HG03196 (cell line): ENCODE results near the gene BAZ1B.
"Not testable (repeated sequence)": the region's sequence is repeated elsewhere in the genome, so short reads cannot be mapped to it uniquely, and the experiment has no call there.

ENCODE experiments used
- ATAC-seq: cut with Tn5 transposase; IDR thresholded peaks from one replicate; pipeline ENCODE4 v1.9.1; 2021; ENCODE audit not compliant: unreplicated experiment

The BAZ1B gene

DNA sequence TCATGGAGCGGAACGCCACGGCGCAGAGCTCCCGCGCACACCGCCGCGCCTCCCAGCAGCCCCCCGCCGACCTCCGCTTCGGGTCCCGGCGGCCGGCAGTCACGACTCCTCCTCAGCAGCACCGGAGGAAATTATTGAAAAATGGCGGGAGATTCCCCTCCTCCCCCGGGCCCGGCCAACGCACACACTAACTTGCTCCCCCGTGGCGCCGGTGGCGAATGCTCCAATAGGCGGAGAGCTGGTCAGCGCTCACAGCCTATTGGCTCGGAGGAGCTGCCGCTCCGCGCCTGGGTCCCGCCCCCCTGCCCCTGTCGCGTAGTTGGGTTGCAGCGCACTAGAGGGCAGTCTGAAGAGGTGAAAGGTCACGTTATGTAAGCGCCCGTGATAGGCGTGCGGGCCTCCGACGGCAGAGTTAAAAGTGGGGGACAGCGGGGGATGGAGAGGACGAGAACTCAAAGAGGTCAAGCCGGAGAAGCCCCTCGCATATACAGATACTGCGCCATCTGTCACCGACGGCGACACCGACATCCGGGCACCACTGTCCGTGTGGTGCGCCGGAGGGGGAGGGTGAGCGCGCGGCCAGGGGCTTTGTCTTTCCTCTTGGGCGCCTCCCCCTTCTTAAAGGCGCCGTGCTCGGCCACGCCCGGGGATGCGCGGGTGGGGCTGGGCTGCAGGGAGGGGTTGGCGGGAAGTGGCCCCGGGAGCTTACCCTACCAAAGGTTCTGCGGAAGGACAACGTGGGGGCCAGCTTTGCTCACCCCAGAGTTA is at the start of gene BAZ1B:
Gene BAZ1B, minus strand, starts transcription at position 189 of the 768 bp plus-strand sequence. CDS start 360 bp downstream, outside the sequence.
- ATAC-seq: peak; percentile 82

DNA sequence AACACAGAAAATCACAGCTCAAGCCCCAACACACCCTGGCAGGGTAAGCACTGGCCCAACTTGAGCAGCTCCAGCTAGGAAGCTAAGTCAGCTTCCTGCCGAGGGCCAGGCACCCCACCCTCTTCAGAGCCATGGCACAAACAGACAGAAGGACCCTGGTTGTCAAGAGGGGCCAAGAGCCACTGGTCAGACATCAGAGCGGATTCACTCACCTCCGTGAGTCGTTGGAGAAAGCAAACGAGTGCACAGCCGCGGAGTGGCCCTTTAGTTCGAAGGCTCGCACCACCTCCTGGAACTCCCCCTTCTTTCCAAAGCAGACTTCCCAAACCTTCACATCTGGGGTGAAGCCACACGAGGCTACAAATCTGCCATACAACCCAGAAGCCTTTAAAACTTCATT is 48.9 kb upstream of the BAZ1B start:
- no peak for ATAC-seq

DNA sequence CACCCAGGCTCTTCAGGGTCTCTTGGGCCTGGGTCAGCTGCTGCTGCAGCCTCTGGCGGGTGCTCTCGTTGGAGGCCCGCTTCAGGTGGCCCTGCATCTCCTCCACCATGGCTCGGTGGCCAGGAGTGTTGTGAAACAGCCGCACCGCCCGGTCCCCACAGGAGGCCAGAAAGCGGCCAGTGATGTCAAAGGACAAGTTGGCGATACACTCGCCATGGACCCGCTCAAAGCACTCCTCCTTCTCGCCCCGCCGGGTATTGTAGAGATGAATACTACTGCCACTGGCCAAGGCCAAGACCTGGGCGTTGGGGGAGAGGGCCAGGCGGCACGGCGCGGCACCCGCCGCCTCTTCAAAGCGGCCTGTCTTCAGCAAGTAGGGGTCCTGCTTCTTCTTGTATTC is 48.4 kb upstream of the BAZ1B start:
- ATAC-seq: no peak

DNA sequence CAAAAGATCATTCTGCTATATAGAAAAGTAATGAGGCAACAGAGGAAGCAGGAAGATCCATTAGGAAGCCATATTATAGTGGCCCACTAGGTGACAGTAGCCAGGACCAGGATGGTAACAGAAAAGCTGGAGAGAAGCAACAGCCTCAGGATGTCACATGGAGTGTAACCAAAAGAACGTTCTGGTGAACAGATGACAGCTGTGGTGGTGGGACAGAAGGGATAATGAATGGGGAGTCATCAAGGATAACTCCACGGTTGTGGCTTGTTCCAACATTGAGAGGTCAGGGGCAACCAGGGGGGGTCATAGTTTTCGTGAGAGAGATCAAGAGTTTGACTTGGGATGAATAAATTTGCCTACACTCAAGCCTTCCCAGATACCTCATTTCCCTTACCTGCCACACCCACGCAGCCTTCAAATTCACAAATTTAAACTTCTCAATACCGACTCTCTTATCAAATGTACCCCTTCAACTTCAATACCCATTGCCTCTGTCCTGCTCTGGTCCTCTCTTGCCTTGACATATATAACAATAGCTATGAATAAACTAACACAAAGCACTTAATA is 47.0 kb upstream of the BAZ1B start:
- no peak for ATAC-seq

DNA sequence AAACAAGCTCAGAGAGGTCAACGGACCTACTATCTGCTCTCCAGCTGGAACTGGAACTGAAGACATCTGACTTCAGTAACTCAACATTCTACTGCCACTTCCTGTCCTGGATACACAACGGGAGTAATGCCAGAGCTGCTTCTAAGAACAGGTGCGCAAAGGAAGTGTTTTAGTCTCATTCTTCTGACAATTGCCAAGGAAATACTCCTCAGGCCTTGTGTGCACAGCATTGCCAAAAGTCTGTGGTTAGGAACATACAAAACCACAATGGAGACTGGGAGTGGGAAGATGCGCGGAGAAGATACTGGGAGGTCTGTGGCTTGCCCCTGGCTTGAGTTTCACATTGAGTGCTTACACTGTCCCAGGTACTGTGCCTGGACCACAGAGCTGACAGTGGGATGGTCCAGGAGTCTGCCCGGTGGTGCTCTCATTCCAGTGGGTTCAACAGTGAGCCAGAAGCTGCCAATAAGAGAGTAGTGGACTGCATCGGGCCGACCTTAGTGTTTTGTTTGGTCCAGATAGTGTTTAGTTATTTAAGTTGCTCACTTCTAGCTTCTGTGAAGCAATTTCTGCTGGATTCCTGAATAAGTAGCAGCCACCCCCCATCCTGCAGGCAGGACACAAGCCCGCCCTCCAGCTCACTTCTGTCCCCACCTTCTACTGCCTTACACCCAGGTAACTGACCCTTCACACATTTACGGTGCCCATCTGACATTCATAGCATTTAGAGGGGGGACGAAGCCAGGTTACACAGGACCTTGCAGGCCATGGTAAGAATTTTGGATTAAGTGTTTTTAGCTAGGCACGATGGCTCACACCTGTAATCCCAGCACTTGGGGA is 46.0 kb upstream of the BAZ1B start:
- ATAC-seq: no peak

DNA sequence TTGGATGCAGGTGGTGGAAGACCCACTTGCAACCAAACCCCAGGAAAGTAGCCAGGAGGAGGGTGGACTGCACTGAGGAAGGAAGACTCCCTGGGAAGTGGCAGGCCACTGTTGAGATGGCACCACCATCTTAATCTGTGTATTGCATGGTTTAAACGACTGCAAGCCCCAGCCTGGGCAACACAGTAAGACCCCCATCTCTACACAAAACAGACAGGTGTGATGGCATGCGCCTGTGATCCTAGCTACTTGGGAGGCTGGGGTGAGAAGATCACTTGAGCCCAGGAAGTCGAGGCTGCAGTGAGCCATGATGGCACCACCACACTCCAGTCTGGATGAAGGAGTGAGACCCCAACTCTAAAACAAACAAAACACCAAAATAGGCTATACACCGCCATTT is 45.0 kb upstream of the BAZ1B start:
- no peak for ATAC-seq

DNA sequence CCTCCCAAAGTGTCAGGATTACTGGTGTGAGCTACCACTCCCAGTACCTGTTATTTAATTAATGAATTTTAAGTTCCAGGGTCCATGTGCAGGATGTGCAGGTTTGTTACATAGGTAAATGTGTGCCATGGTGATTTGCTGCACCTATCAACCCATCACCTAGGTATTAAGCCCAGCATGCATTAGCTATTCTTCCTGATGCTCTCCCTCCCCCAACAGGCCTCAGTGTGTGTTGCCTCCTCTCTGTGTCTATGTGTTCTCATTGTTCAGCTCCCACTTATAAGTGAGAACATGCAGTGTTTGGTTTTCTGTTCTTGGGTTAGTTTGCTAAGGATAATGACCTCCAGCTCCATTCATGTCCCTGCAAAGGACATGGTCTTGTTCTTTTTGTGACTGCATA is 44.3 kb upstream of the BAZ1B start:
- ATAC-seq: not testable (repeated sequence)

GRCh38 chr7:73565675-73566340 is 43.7 kb upstream of the BAZ1B start:
- no peak for ATAC-seq

GRCh38 chr7:73560109-73560835 is 38.2 kb upstream of the BAZ1B start:
- no peak for ATAC-seq

- peak; percentile 34 for ATAC-seq
Measured at GRCh38 chr7:73557397-73558257, 35.5 kb upstream of the BAZ1B start, which contains the start of gene BCL7B. Gene BCL7B, minus strand, starts transcription at chr7:73557690. Its CDS starts 112 bp downstream, at chr7:73557578.

DNA sequence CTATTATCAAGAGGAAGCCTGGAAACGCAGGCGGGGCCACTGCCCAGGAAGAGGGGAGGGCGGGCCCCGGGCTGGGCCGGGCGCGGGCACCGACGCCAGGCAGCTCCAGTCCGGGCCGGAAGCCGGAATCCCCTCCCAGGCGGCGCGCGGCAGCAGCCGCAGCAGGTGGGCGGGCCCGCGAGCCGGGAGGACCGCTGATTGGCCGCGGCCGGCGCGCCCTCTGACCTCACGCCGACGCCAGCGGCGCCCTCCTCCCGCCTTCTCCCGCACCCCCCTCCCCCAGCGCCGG is 35.0 kb upstream of the BAZ1B start:
- ATAC-seq: peak; percentile 88

- no peak for ATAC-seq
Measured at GRCh38 chr7:73556208-73557107, 34.4 kb upstream of the BAZ1B start.

- ATAC-seq: no peak
Measured at GRCh38 chr7:73555411-73555982, 33.4 kb upstream of the BAZ1B start.

DNA sequence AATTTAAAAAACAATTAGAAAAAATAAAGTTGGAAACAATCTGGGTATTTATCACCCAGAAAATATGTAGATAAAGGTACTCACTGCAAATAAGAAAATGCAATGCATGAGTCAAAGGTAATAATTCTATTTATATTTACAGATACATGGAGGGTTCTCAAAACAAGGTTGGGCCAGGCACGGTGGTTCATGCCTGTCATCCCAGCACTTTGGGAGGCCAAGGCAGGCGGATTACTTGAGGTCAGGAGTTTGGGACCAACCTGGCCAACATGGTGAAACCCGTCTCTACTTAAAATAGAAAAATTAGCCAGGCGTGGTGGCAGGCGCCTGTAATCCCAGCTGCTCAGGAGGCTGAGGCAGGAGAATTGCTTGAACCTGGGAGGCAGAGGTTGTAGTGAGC is 28.0 kb upstream of the BAZ1B start:
- not testable (repeated sequence) for ATAC-seq

DNA sequence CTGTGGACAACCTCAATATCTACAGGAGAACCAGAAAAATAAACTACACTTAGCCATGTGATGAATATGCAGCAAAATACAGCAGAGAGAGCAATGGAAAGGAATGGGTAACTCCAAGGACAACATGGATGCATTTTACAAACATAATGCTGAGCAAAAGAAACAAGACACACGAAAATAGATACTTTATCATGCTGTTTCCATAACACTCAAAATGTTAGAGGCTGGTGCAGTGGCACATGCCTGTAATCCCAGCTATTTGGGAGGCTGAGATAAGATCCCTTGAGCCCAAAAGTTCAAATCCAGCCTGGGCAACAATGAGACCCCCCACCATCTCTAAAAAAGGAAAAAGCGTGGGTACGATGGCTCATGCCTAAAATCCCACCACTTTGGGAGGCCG is 27.1 kb upstream of the BAZ1B start:
- no peak for ATAC-seq

GRCh38 chr7:73547841-73548240 is 25.7 kb upstream of the BAZ1B start:
- ATAC-seq: no peak

DNA sequence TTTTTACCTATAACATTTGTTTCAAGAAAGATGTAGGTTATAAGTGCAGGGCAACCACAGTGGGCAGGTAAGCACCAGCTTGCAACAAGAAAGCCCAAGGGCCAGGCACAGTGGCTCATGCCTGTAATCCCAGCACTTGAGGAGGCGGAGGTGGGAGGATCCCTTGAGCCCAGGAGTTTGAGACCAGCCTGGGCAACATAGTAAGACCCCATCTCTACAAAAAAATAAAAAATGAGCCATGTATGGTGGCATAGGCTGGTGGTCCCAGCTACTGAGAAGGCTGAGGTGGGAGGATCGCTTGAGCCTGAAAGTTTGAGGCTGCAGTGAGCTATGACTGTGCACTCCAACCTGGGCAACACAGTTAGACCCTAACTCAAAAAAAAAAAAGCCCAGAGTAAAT is 22.6 kb upstream of the BAZ1B start:
- no peak for ATAC-seq

DNA sequence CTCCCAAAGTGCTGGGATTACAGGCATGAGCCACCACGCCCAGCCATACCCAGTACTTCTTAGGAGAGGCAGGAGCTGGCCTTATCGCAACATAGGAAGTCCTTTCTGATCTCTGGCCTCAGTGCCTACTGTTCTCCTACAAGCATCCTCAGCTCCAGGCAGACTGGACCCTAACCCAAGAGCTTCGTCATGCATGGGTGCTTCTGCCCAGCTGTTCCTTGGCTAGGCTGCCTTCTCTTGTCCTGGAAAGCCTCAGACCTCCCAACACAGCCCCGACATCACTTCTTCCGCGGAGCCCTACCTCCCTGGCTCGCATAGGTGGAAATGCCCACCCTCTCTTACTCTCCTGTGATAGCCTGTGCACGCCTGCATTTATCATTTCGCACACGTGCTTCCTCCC is 19.6 kb upstream of the BAZ1B start:
- ATAC-seq: no peak
